GM12864 (cell line): ENCODE results near the gene TNFAIP8L1.
"Not testable (repeated sequence)": the region's sequence is repeated elsewhere in the genome, so short reads cannot be mapped to it uniquely, and the experiment has no call there.

ENCODE experiments used
- DNase-seq: peaks from one replicate; pipeline ENCODE4 v3.0.0-alpha.2; 2011; ENCODE audit warnings: low read depth
- H3K4me3 ChIP-seq: 2 replicates; pipeline ENCODE4 v1.5.1; 2011; ENCODE audit warnings: mild to moderate bottlenecking, low read depth, low read length, control low read depth
- CTCF ChIP-seq: IDR thresholded peaks from 2 replicates; pipeline ENCODE4 v1.5.1; 2011; ENCODE audit warnings: low read depth, mild to moderate bottlenecking, moderate library complexity, low read length, control low read depth, inconsistent platforms; ENCODE audit errors: missing control alignments

Gene TNFAIP8L1

GRCh38 chr19:4676955-4677731, 37.8 kb downstream of the TNFAIP8L1 start:
- no peak overlapping the region for H3K4me3 ChIP-seq
- peak; percentile 70 for TF ChIP-seq CTCF
- no peak for DNase-seq

GRCh38 chr19:4678881-4679790, 39.8 kb downstream of the TNFAIP8L1 start:
- DNase-seq: no peak
- no peak overlapping the region for H3K4me3 ChIP-seq
- TF ChIP-seq CTCF: no peak

- DNase-seq, H3K4me3 ChIP-seq: not testable (repeated sequence)
Observed at GRCh38 chr19:4680021-4680420, 40.7 kb downstream of the TNFAIP8L1 start.

GRCh38 chr19:4682417-4683200, 43.3 kb downstream of the TNFAIP8L1 start:
- DNase-seq: no peak
- H3K4me3 ChIP-seq: no peak overlapping the region
- TF ChIP-seq CTCF: no peak

GRCh38 chr19:4684312-4685095, 45.2 kb downstream of the TNFAIP8L1 start:
- no peak for DNase-seq
- H3K4me3 ChIP-seq: no peak overlapping the region
- TF ChIP-seq CTCF: no peak

GRCh38 chr19:4686700-4687099, 47.4 kb downstream of the TNFAIP8L1 start:
- no peak for TF ChIP-seq CTCF
- DNase-seq: no peak
- no peak overlapping the region for H3K4me3 ChIP-seq

- no peak for TF ChIP-seq CTCF
- H3K4me3 ChIP-seq: no peak overlapping the region
- no peak for DNase-seq
Observed at GRCh38 chr19:4687396-4687795, 48.1 kb downstream of the TNFAIP8L1 start.
